Measurements from ENCODE around the gene ATR. TPM values are rescaled to one million over a fixed set of nuclear protein-coding genes. Genes with fewer than 3 reads are reported as not detected.

Gene ATR
- total RNA-seq: 10 to 100 TPM; 31.5 to 31.8 TPM

DNA sequence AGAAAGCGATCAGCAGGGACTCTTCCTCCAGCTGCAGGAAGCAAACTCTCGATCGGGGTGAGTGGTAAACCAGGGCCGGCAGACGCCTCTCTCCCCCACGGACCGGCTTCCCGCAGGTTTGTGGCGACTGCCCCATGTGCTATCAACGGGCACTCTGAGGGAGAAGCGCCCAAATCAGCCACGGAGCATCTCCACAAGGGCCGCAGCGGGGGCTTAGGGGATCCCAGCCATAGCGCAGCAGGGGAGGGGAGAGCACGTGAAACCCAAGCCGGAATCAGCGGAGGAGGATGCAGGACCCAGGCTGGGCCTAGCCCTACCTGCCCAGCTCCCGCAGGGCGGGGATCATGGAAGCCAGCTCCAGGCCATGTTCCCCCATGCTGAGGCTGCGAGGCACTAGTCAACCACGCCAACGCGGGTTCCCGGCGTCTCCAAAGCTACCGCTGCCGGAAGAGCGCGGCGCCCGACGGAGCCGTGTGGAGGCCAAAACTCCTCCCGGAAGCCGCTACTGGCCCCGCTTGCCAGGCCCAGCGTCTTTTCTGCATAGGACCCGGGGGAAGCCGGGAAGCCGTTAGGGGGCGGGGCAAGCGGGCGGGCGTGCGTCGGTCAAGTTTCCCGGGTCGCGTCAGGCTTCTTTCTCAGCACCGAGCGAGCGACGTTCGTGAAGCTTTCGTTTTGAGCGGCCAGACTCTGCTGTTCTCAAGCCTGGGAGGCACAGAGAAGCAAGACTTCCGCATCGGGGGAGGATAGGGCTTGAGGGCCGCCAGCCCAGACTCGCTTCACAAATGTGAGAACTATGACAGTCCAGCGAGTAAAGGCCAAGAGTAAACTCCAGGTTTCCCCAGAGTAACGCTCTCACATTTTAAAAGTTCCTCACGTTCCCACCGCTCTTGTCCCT lies at the start of gene ATR:
Gene ATR, minus strand, starts transcription at position 405 of the 895 bp plus-strand sequence. Its CDS starts 29 bp downstream, at position 376.
- peaks cover 47% of the 10 kb centered on the region for H3K4me1 Mint-ChIP-seq
- peak within 1 kb of the TSS; percentile 95 for H3K4me3 Mint-ChIP-seq

DNA sequence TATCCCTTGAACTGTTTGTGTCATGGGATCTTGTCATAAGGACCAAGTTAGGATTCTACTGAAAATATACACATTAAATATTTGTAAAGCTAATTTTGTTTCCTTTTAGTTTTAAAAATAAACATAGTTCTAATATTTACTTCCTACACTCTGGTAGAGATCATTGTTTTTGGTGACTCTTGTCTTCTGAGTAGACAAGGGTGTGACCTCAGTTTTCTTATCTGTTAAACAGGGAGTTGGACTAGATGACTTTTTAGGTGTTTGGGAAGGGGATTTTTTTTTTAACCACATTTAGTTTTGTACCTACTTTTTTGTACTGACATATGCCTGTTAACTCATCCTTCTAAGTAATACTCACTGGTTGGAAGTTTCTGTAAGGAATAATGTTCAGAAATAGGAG lies 48.4 kb upstream of the ATR start:
- CTCF ChIA-PET: interaction anchor here (1.0 kb wide), 1 partner anchor 50 kb away, joined by 3 read pairs; no protein-coding TSS in a partner anchor
- no peak overlapping the region for H3K4me3 Mint-ChIP-seq

More for the DNA sequence above, at the start of gene ATR:
- H3K36me3 Mint-ChIP-seq (ENCODE audit: low read depth): peaks cover 9% of the 10 kb centered on the region
- ChIA-PET POLR2A (interaction anchor here (0.6 to 1.5 kb wide), 5 partner anchors 11 to 423 kb away, joined by 3 to 5 read pairs (median 3); partner anchors contain the start of gene U2SURP), CTCF (interaction anchor here (0.9 to 1.8 kb wide), 2 partner anchors 12 kb away, joined by 3 to 6 read pairs; no protein-coding TSS in a partner anchor)
- peak; percentile 97 for DNase-seq
- peak within 1 kb of the TSS; percentile 97 for H3K27ac Mint-ChIP-seq
- H3K27me3 Mint-ChIP-seq: peaks cover 17% of the 10 kb centered on the region
- H3K9me3 Mint-ChIP-seq: no peaks in the 10 kb centered on the region

DNA sequence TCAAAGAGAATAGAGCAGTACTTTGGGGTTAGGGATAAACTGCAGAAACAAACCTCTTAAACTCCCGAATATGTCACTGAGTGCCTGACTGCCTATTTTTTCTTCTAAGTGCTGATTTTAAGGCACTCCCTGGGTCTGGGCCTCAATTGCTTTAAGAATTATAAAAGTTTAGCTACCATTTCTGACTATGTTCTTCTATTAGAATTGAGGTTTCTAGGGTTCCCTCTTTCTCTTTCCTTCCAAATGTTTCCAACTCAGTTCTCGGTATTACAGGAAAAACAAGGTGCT lies 46.6 kb upstream of the ATR start:
- Mint-ChIP-seq H3K4me1 (no peaks in the 10 kb centered on the region), H3K36me3 (ENCODE audit: low read depth) (no peaks in the 10 kb centered on the region), H3K27ac (no peak overlapping the region), H3K27me3 (no peaks in the 10 kb centered on the region), H3K4me3 (no peak overlapping the region), H3K9me3 (no peaks in the 10 kb centered on the region)
- DNase-seq: no peak
- CTCF ChIA-PET: interaction anchor here (0.6 to 2.1 kb wide), 5 partner anchors 10 to 344 kb away, joined by 3 to 8 read pairs (median 5); no protein-coding TSS in a partner anchor
- POLR2A ChIA-PET: no interaction called here

More for the DNA sequence above, 48.4 kb upstream of the ATR start:
- H3K27ac Mint-ChIP-seq: no peak overlapping the region
- no peaks in the 10 kb centered on the region for H3K9me3 Mint-ChIP-seq
- DNase-seq: no peak
- H3K4me1 Mint-ChIP-seq: no peaks in the 10 kb centered on the region
- H3K36me3 Mint-ChIP-seq (ENCODE audit: low read depth): no peaks in the 10 kb centered on the region
- POLR2A ChIA-PET: no interaction called here
- H3K27me3 Mint-ChIP-seq: no peaks in the 10 kb centered on the region

DNA sequence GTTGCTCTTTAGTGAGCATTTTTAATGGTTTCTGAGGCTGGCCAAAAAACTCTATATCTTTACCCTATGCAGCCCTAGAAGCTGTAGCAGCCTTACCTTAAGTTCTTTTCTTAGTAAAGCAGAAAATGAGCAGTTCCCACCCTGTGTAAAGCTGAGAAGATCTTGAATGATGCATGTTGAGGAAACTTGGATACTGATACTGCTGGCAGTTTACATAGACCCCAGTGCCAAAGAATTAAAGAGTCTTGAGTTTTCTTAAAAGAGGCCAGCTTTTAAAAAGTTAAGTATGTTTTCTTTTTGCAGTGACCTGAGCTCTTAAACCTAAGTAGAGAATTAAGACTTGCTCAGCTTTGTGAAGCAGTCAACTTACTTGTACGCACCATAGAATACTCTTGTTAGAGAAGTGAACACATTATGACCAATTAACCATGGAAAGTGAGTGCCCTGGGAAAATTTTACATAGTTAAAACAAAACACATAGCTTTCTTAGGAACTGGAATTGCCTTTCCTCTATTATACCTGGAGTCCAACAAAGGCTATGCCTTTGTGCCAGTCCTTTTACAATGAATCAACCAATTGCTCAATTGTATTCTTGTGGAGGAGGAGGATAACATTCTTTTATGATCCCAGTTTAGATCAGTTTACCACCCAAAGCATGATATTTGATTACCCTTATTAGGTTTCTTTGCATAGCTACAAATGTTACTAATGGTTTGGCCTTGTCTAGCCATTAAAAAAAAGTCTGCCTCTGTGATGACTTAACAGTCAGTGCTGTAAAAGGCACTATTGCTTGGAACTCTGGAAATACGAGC lies 46.0 kb upstream of the ATR start:
- Mint-ChIP-seq H3K27me3 (no peaks in the 10 kb centered on the region), H3K4me3 (no peak overlapping the region), H3K9me3 (no peaks in the 10 kb centered on the region), H3K4me1 (no peaks in the 10 kb centered on the region), H3K36me3 (ENCODE audit: low read depth) (no peaks in the 10 kb centered on the region), H3K27ac (no peak overlapping the region)
- DNase-seq: no peak
- ChIA-PET CTCF (interaction anchor here (0.6 to 2.1 kb wide), 5 partner anchors 9 to 344 kb away, joined by 3 to 8 read pairs (median 3); no protein-coding TSS in a partner anchor), POLR2A (interaction anchor here (0.6 to 0.7 kb wide), 2 partner anchors 32 to 419 kb away, joined by 3 to 4 read pairs; no protein-coding TSS in a partner anchor)

DNA sequence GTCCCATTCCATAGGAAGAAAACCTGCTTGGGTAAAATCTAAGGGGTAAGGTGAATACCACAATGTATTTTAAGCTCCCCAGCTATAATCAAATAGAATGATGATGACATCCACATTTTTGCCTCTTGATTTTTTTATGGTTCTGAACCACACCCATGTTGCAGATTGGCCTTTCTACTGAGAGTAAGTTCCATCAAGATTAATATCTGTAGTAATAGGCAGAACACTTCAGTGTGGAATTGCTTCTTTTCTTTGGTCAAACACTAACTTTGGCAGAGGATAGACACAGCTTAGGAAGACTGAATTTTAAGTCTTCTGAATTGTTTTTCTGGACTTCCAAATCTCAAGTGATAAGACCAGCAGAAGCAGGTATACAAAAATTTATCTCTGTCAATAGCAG lies 44.7 kb upstream of the ATR start:
- Mint-ChIP-seq H3K4me1 (no peaks in the 10 kb centered on the region), H3K36me3 (ENCODE audit: low read depth) (no peaks in the 10 kb centered on the region), H3K9me3 (no peaks in the 10 kb centered on the region), H3K27ac (no peak overlapping the region), H3K4me3 (no peak overlapping the region), H3K27me3 (no peaks in the 10 kb centered on the region)
- POLR2A ChIA-PET: no interaction called here
- CTCF ChIA-PET: interaction anchor here (2.1 kb wide), 1 partner anchor 20 kb away, joined by 5 read pairs; no protein-coding TSS in a partner anchor
- DNase-seq: no peak

DNA sequence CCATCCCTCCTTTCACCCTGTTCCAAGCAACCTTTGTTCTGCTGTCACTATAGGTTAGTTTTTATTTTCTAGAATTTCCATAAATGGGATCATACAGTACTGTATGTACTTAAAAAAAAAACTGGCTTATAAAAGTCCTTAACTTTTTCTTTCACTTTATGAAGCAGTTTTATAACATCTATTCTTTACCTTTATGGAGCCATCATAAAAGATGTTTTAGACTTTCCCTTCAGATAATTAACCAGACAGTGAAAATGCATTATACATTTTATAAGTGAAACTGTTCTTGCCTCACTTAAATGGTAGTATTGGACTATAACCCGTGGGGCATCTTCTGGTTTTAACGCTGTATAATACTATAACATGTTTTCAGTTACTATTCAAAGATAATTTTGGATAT lies 43.9 kb upstream of the ATR start:
- no peaks in the 10 kb centered on the region for H3K4me1 Mint-ChIP-seq
- H3K27me3 Mint-ChIP-seq: no peaks in the 10 kb centered on the region
- H3K9me3 Mint-ChIP-seq: no peaks in the 10 kb centered on the region
- H3K27ac Mint-ChIP-seq: no peak overlapping the region
- DNase-seq: no peak
- CTCF ChIA-PET: no interaction called here
- no peak overlapping the region for H3K4me3 Mint-ChIP-seq
- no peaks in the 10 kb centered on the region for H3K36me3 Mint-ChIP-seq (ENCODE audit: low read depth)
- POLR2A ChIA-PET: no interaction called here

DNA sequence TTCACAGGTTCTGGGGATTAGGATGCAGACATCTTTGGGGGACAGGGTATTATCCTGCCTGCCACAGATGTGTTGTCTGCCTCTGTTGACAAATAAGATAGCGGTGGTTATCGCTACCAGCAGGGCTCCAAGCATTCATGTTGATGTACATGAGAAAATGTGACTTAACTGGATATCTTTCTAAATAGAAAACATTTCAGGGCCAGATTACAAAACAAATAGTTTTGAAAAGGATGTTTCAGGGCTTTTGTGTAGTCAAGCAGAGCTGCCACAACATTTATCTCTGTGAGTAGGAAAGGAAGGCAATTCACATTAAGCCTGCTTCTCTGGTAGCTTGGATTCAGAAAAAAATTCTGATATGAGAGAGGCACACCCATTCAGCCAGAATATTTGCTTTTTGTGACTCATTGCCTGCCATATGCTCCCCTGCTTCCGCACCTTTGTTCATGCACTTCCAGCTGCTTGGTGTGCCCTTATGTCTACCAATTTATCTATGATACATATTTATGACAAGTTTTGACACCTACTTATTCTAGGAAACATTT lies 40.5 kb upstream of the ATR start:
- DNase-seq: no peak
- no peaks in the 10 kb centered on the region for H3K9me3 Mint-ChIP-seq
- no peaks in the 10 kb centered on the region for H3K36me3 Mint-ChIP-seq (ENCODE audit: low read depth)

DNA sequence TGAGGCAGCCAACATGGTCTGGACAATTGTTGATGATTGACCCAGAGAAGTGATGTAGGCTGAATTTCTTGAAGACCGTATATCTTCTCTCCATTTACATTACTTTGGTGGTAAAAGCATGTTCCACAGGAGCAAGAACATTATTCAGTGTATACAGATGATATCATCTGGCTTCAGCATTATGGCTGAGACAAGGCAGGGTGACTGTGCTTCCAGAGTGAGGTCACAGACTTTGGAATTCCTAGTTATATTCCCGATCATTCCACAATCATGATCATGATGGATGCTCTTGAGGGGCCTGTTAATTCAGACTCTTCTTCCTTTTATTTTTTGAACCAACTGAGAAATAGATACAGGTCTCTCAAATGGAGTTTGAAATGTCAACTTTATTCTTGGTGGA lies 36.6 kb upstream of the ATR start:
- Mint-ChIP-seq H3K4me1 (no peaks in the 10 kb centered on the region), H3K4me3 (no peak overlapping the region), H3K9me3 (no peaks in the 10 kb centered on the region), H3K27ac (no peak overlapping the region), H3K36me3 (ENCODE audit: low read depth) (no peaks in the 10 kb centered on the region), H3K27me3 (no peaks in the 10 kb centered on the region)
- DNase-seq: no peak
- POLR2A ChIA-PET: no interaction called here
- CTCF ChIA-PET: interaction anchor here (0.9 kb wide), 1 partner anchor 10 kb away, joined by 3 read pairs; no protein-coding TSS in a partner anchor

More for the DNA sequence above, 40.5 kb upstream of the ATR start:
- H3K4me3 Mint-ChIP-seq: no peak overlapping the region
- no peaks in the 10 kb centered on the region for H3K27me3 Mint-ChIP-seq
- no peaks in the 10 kb centered on the region for H3K4me1 Mint-ChIP-seq
- no peak overlapping the region for H3K27ac Mint-ChIP-seq
- ChIA-PET POLR2A (no interaction called here), CTCF (interaction anchor here (1.1 kb wide), 1 partner anchor 29 kb away, joined by 3 read pairs; no protein-coding TSS in a partner anchor)

DNA sequence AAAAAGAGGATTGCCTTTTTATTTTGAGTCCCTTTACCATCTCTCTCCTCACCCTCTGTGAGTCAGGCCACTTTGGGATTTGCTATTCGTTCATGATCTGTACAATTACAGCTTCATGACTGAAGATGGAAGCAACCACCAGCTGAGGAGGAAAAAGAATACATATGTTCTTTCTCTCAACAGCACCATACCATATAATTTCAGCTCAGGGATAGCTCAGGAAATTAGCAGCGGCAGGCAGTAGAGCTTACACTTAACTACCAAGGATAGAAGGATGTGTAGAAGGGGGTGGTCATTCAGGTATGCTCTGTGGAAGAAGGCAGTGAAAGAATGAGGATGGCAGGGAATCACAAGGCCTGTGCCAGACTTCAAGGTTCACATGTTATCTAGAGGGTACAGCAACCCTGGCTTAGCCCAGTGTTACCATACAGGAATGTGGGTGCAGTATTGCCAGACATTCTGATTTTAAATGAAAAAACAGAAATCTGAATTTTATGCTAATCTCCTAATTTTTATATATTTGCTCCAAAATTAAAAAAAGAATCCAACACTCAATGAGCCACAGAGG lies 35.6 kb upstream of the ATR start:
- no peak for DNase-seq
- Mint-ChIP-seq H3K27ac (no peak overlapping the region), H3K9me3 (no peaks in the 10 kb centered on the region), H3K36me3 (ENCODE audit: low read depth) (no peaks in the 10 kb centered on the region), H3K4me3 (no peak overlapping the region), H3K4me1 (no peaks in the 10 kb centered on the region), H3K27me3 (no peaks in the 10 kb centered on the region)
- CTCF ChIA-PET: interaction anchor here (1.5 kb wide), 1 partner anchor 11 kb away, joined by 8 read pairs; no protein-coding TSS in a partner anchor
- POLR2A ChIA-PET: interaction anchor here (1.0 kb wide), 1 partner anchor 16 kb away, joined by 3 read pairs; no protein-coding TSS in a partner anchor

DNA sequence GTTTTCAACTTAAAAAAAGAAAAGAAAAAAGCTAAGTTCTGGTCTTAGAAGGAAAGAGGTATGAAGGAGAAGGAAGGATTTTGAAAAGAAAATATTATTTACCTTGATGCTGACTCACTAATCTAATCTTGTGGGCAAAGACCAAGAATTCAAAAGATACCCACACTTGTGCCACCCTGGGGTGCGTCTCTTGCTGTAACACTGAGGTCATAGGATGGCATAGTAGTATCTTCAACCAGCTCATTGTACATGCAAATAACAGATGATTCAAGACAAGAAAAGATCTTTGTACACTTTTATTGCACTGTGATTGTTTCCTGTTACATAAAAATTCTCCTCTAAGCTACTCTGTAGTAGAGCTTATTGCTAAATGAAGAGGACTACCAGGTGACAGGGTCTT lies 35.0 kb upstream of the ATR start:
- DNase-seq: no peak
- POLR2A ChIA-PET: interaction anchor here (1.0 kb wide), 1 partner anchor 15 kb away, joined by 3 read pairs; no protein-coding TSS in a partner anchor
- Mint-ChIP-seq H3K4me1 (no peaks in the 10 kb centered on the region), H3K27me3 (no peaks in the 10 kb centered on the region), H3K27ac (no peak overlapping the region), H3K36me3 (ENCODE audit: low read depth) (no peaks in the 10 kb centered on the region), H3K4me3 (no peak overlapping the region), H3K9me3 (no peaks in the 10 kb centered on the region)
- CTCF ChIA-PET: interaction anchor here (1.5 kb wide), 1 partner anchor 12 kb away, joined by 8 read pairs; no protein-coding TSS in a partner anchor

DNA sequence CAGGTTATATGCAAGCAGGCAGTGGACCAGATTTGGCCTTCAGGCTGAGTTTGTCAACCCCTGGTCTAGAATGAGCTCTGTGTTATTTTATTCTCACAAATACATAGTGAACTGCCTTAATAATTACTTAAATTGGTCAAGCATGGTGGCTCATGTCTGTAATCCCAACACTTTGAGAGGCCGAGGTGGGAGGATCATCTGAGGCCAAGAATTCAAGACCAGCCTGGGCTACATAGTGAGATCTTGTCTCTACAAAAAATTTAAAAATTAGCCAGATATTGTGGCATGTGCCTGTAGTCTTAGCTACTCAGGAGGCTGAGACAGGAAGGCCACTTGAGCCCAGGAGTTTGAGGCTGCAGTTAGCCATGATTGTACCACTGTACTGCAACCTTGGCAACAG lies 32.7 kb upstream of the ATR start:
- no peak overlapping the region for H3K4me3 Mint-ChIP-seq
- CTCF ChIA-PET: interaction anchor here (0.5 to 1.8 kb wide), 2 partner anchors 15 to 184 kb away, joined by 3 to 5 read pairs; no protein-coding TSS in a partner anchor
- H3K27me3 Mint-ChIP-seq: no peaks in the 10 kb centered on the region
- H3K4me1 Mint-ChIP-seq: no peaks in the 10 kb centered on the region
- H3K27ac Mint-ChIP-seq: no peak overlapping the region
- no peaks in the 10 kb centered on the region for H3K9me3 Mint-ChIP-seq
- no peak for DNase-seq
- no peaks in the 10 kb centered on the region for H3K36me3 Mint-ChIP-seq (ENCODE audit: low read depth)
- POLR2A ChIA-PET: no interaction called here

DNA sequence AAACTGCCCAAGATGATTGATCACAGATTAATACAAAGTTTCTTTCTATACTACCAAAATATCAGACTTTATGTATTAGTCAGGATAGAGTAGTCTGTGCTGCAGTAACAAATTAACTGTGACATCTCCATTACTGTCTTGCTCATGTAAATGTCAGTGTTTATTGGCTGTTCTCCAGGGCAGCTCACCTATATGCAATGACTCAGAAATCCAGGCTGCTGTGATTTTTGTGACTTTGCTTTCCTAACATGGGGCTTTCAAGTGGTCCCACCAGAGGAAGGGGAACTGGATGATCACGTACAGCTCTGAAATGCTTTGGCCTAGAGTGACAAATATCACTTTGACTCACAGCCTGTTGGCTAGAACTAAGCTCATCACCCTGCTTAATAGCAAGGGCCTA lies 30.6 kb upstream of the ATR start:
- ChIA-PET POLR2A (no interaction called here), CTCF (interaction anchor here (0.6 to 1.8 kb wide), 4 partner anchors 15 to 298 kb away, joined by 3 to 5 read pairs (median 3); no protein-coding TSS in a partner anchor)
- Mint-ChIP-seq H3K27ac (no peak overlapping the region), H3K4me3 (no peak overlapping the region), H3K36me3 (ENCODE audit: low read depth) (no peaks in the 10 kb centered on the region), H3K9me3 (no peaks in the 10 kb centered on the region), H3K4me1 (no peaks in the 10 kb centered on the region), H3K27me3 (no peaks in the 10 kb centered on the region)
- DNase-seq: no peak

Measured in activated CD4-positive, alpha-beta T cell treated with anti-CD3 and anti-CD28 coated beads, Interleukin-2, amount 10 ng/mL, durations not matched to agents 7 days and 5 days (primary cell).